Psoas muscle (tissue), 8 donors: Measurements from ENCODE around the gene NOS1AP. TPM values are rescaled to one million over a fixed set of nuclear protein-coding genes. Genes with fewer than 3 reads are reported as not detected.

ENCODE experiments used
- ATAC-seq, 4 donors: fragments of 200-7000 bp; cut with Tn5 transposase; one replicate each; pipeline ENCODE4 v1.9.1; 2020; ENCODE audit warnings: moderate library complexity in 3 of 4, mild to moderate bottlenecking in 2 of 4
- DNase-seq, 2 donors: peaks; one replicate each; pipeline ENCODE4 v3.0.0-alpha.2; 2020
- H3K27ac ChIP-seq: fragments of 200-600 bp; one replicate; pipeline ENCODE4 v1.8.0; 2022
- H3K27me3 ChIP-seq, 3 donors: fragments of 200-600 bp in 1 of 3; one replicate each; pipeline versions ENCODE4 v1.6.1 to v1.8.0; 2013 to 2022; ENCODE audit warnings: low read length in 2 of 3, mild to moderate bottlenecking in 2 of 3, moderate library complexity in 1 of 3; ENCODE audit not compliant: insufficient read depth in 3 of 3
- H3K36me3 ChIP-seq, 2 donors: fragments of 200-600 bp in 1 of 2; one replicate each; pipeline versions ENCODE4 v1.6.1 to v1.8.0; 2013 to 2022; ENCODE audit warnings: low read depth in 1 of 2, mild to moderate bottlenecking in 1 of 2, moderate library complexity in 1 of 2; ENCODE audit not compliant: insufficient read depth in 1 of 2
- H3K4me1 ChIP-seq: fragments of 200-600 bp; one replicate; pipeline ENCODE4 v1.8.0; 2022
- H3K4me3 ChIP-seq: fragments of 200-600 bp; one replicate; pipeline ENCODE4 v1.8.0; 2022; ENCODE audit warnings: mild to moderate bottlenecking
- H3K9me3 ChIP-seq: fragments of 200-600 bp; one replicate; pipeline ENCODE4 v1.8.0; 2022
- CTCF ChIP-seq: fragments of 200-600 bp; IDR thresholded peaks from one replicate; pipeline ENCODE4 v1.8.0; 2022; ENCODE audit warnings: antibody characterized with exemption
- WGBS, 3 donors: extraction: QIAGEN DNeasy Blood & Tissue Kit; methylation state at CpG; one replicate each; pipeline versions ENCODE4 v1.1.6 to v1.1.7; 2013; 5-methylcytosine and 5-hydroxymethylcytosine counted together
- intact Hi-C, 2 donors: fragments of 100-400 bp; cut with DNase I; formaldehyde crosslinking; loops; one replicate each; pipeline versions ENCODE4 v1.11.0 to v1.14.2; 2022
- polyA plus RNA-seq, 3 donors: library from polyadenylated mRNA; stranded (reverse); fragments of 200-250 nt; gene quantifications; one replicate each; pipeline ENCODE4 v1.2.3, GENCODE V29; 2013
- total RNA-seq, 4 donors: library from RNA; stranded (reverse); fragmentation: NEBNext Ultra II Directional in 2 of 4; extraction: Animal tissue kit (Norgen Biotek cat#: 25700) in 2 of 4; gene quantifications; one replicate each; pipeline versions ENCODE4 v1.2.1 to v1.2.4, GENCODE V29; 2021 to 2023
- donor health status: healthy with polysubstance abuse.
- donor health status: DM: no; HTN: no; CAD: no; lungs with moderate emphysema.
- donor health status: Bipolar disorder and iron deficiency.
- donor health status: healthy.
- donor health status: DM: yes; HTN: yes; CAD: no.
- donor health status: DM: no; HTN: no; CAD: no.
- donor health status: DM: no; HTN: no; CAD: no.
- donor health status: DM: yes; HTN: yes; CAD: no.

NOS1AP gene
- total and polyA plus RNA-seq, 7 donors, result 0.10 to 0.76 (median 0.18) TPM

- peaks cover 10% of the 10 kb centered on the region for H3K4me1 ChIP-seq
- TF ChIP-seq CTCF, result no peak
- no peak overlapping the region for H3K27ac ChIP-seq
- no peaks in the 10 kb centered on the region for H3K9me3 ChIP-seq
- WGBS, 3 donors, result 30 to 53% (median 30%) methylated on average over 7 of the region's 7 CpGs
- no peaks in the 10 kb centered on the region for H3K36me3 ChIP-seq
- DNase-seq, result no peak
- no peaks in the 10 kb centered on the region for H3K27me3 ChIP-seq
- intact Hi-C loops, result no loop called here
- peak in 2 of 4 donors; percentile 37 to 59 for ATAC-seq
- H3K4me3 ChIP-seq, result no peak overlapping the region
Measured at GRCh38 chr1:162212713-162213112, 143.2 kb downstream of the NOS1AP start.

GRCh38 chr1:162213281-162213912 is 143.9 kb downstream of the NOS1AP start:
- Histone ChIP-seq H3K4me3 (no peak overlapping the region), H3K27ac (no peak overlapping the region), H3K9me3 (no peaks in the 10 kb centered on the region), H3K4me1 (peaks cover 10% of the 10 kb centered on the region), H3K27me3 (no peaks in the 10 kb centered on the region), H3K36me3 (no peaks in the 10 kb centered on the region)
- intact Hi-C loops, result no loop called here
- 22 to 32% (median 26%) methylated on average over 7 of the region's 7 CpGs for WGBS, 3 donors
- no peak for TF ChIP-seq CTCF
- peak; percentile 56 to 83 (median 72) for ATAC-seq
- DNase-seq, result peak in 1 of 2 donors; percentile 59

- H3K4me1 ChIP-seq, result peaks cover 10% of the 10 kb centered on the region
- no peaks in the 10 kb centered on the region for H3K9me3 ChIP-seq
- no peak for DNase-seq
- H3K27me3 ChIP-seq, result no peaks in the 10 kb centered on the region
- ATAC-seq, result no peak
- H3K27ac ChIP-seq, result no peak overlapping the region
- no peaks in the 10 kb centered on the region for H3K36me3 ChIP-seq
- intact Hi-C loops, result no loop called here
- 83 to 88% (median 84%) methylated on average over 6 of the region's 6 CpGs for WGBS, 3 donors
- TF ChIP-seq CTCF, result no peak
- no peak overlapping the region for H3K4me3 ChIP-seq
Measured at GRCh38 chr1:162214202-162214601, 144.7 kb downstream of the NOS1AP start.

- intact Hi-C loops, result no loop called here
- Histone ChIP-seq H3K27ac (no peak overlapping the region), H3K9me3 (no peaks in the 10 kb centered on the region), H3K4me1 (peaks cover 10% of the 10 kb centered on the region), H3K27me3 (no peaks in the 10 kb centered on the region), H3K4me3 (no peak overlapping the region), H3K36me3 (no peaks in the 10 kb centered on the region)
- ATAC-seq, result peak in 1 of 4 donors; percentile 51
- no peak for TF ChIP-seq CTCF
- DNase-seq, result no peak
- 54 to 61% (median 58%) methylated on average over 5 of the region's 5 CpGs for WGBS, 3 donors
Measured at GRCh38 chr1:162215902-162216301, 146.4 kb downstream of the NOS1AP start.

- intact Hi-C loops, result no loop called here
- Histone ChIP-seq H3K4me1 (peaks cover 10% of the 10 kb centered on the region), H3K27me3 (no peaks in the 10 kb centered on the region), H3K4me3 (no peak overlapping the region), H3K27ac (no peak overlapping the region), H3K36me3 (no peaks in the 10 kb centered on the region), H3K9me3 (no peaks in the 10 kb centered on the region)
- TF ChIP-seq CTCF, result no peak
- ATAC-seq (no peak), DNase-seq (no peak)
- 94 to 95% (median 94%) methylated on average over 1 of the region's 1 CpG for WGBS, 3 donors
Measured at GRCh38 chr1:162216604-162217003, 147.1 kb downstream of the NOS1AP start.
